SK-N-SH treated with all-trans-retinoic acid at 6 μM for 48 hours (cell line): Measurements from ENCODE around the gene SYNE3.

Experiments used
- ATAC-seq: fragments of 200-7000 bp; cut with Tn5 transposase; 3 replicates; pipeline ENCODE4 v1.9.1; 2020; ENCODE audit warnings: mild to moderate bottlenecking, moderate library complexity
- ARNTL ChIP-seq: fragments of 450-650 bp; formaldehyde crosslinking; IDR thresholded peaks from 2 replicates; pipeline ENCODE4 v1.5.0; 2020; ENCODE audit warnings: low read depth, mild to moderate bottlenecking, moderate library complexity, borderline replicate concordance
- BACH2 ChIP-seq: fragments of 250-450 bp; sonication (Bioruptor Pico); IDR thresholded peaks from 2 replicates; pipeline ENCODE4 v1.9.0; 2021; ENCODE audit warnings: mild to moderate bottlenecking, borderline replicate concordance
- CSDC2 ChIP-seq: fragments of 250-450 bp; sonication (Bioruptor Pico); IDR thresholded peaks from 2 replicates; pipeline ENCODE4 v1.5.0; 2020; ENCODE audit warnings: mild to moderate bottlenecking, moderate library complexity
- CSRNP3 ChIP-seq: fragments of 250-450 bp; sonication (Bioruptor Pico); IDR thresholded peaks from 2 replicates; pipeline ENCODE4 v1.5.1; 2021; ENCODE audit warnings: mild to moderate bottlenecking, moderate library complexity
- ESRRG ChIP-seq: fragments of 250-450 bp; sonication (Bioruptor Pico); IDR thresholded peaks from 2 replicates; pipeline ENCODE4 v1.6.1; 2021; ENCODE audit warnings: mild to moderate bottlenecking
- GLIS3 ChIP-seq: fragments of 250-450 bp; sonication (Bioruptor Pico); IDR thresholded peaks from 2 replicates; pipeline ENCODE4 v1.5.0; 2020; ENCODE audit warnings: mild to moderate bottlenecking, moderate library complexity
- ISL1 ChIP-seq: fragments of 250-450 bp; sonication (Bioruptor Pico); IDR thresholded peaks from 2 replicates; pipeline ENCODE4 v2.1.2; 2022; ENCODE audit warnings: mild to moderate bottlenecking, moderate library complexity
- OSR1 ChIP-seq: fragments of 250-450 bp; sonication (Bioruptor Pico); IDR thresholded peaks from 2 replicates; pipeline ENCODE4 v1.8.0; 2022; ENCODE audit warnings: moderate library complexity, mild to moderate bottlenecking, inconsistent platforms
- PATZ1 ChIP-seq: fragments of 250-450 bp; sonication (Bioruptor Pico); IDR thresholded peaks from 2 replicates; pipeline ENCODE4 v1.8.0; 2020; ENCODE audit warnings: mild to moderate bottlenecking, moderate library complexity, borderline replicate concordance
- POU6F1 ChIP-seq: fragments of 250-450 bp; sonication (Bioruptor Pico); IDR thresholded peaks from 2 replicates; pipeline ENCODE4 v1.8.0; 2021; ENCODE audit warnings: low read depth, mild to moderate bottlenecking, moderate library complexity, borderline replicate concordance
- PPARA ChIP-seq: fragments of 250-450 bp; sonication (Bioruptor Pico); IDR thresholded peaks from 2 replicates; pipeline ENCODE4 v1.5.0; 2020; ENCODE audit warnings: mild to moderate bottlenecking, borderline replicate concordance
- TCF4 ChIP-seq: fragments of 250-450 bp; sonication (Bioruptor Pico); IDR thresholded peaks from 2 replicates; pipeline ENCODE4 v1.8.0; 2021; ENCODE audit warnings: mild to moderate bottlenecking, moderate library complexity, borderline replicate concordance
- TSHZ2 ChIP-seq: fragments of 250-450 bp; sonication (Bioruptor Pico); IDR thresholded peaks from 2 replicates; pipeline ENCODE4 v1.5.0; 2020; ENCODE audit warnings: mild to moderate bottlenecking, moderate library complexity
- ZC3H10 ChIP-seq: fragments of 250-450 bp; sonication (Bioruptor Pico); IDR thresholded peaks from 2 replicates; pipeline ENCODE4 v1.5.1; 2021; ENCODE audit warnings: mild to moderate bottlenecking, moderate library complexity
- ZFP3 ChIP-seq: fragments of 250-450 bp; sonication (Bioruptor Pico); IDR thresholded peaks from 2 replicates; pipeline ENCODE4 v1.5.0; 2020; ENCODE audit warnings: mild to moderate bottlenecking, moderate library complexity
- ZFP30 ChIP-seq: fragments of 450-650 bp; formaldehyde crosslinking; IDR thresholded peaks from 2 replicates; pipeline ENCODE4 v1.5.0; 2022; ENCODE audit warnings: mild to moderate bottlenecking, moderate library complexity
- ZNF565 ChIP-seq: fragments of 450-650 bp; formaldehyde crosslinking; conservative IDR thresholded peaks from 2 replicates; pipeline ENCODE4 v1.5.0; 2020; ENCODE audit warnings: low read depth, mild to moderate bottlenecking, moderate library complexity
- ZNF70 ChIP-seq: fragments of 450-650 bp; formaldehyde crosslinking; IDR thresholded peaks from 2 replicates; pipeline ENCODE4 v1.5.0; 2020; ENCODE audit warnings: mild to moderate bottlenecking, moderate library complexity
- ZNF8 ChIP-seq: fragments of 450-650 bp; formaldehyde crosslinking; IDR thresholded peaks from 2 replicates; pipeline ENCODE4 v1.5.0; 2020; ENCODE audit warnings: mild to moderate bottlenecking, moderate library complexity

SYNE3 gene

GRCh38 chr14:95480109-95480886 lies 36.2 kb downstream of the SYNE3 start:
- ATAC-seq = no peak
- TF ChIP-seq TCF4 (CRISPR knock-in tag) (no peak), ZNF70 (no peak), ESRRG (CRISPR knock-in tag) (no peak), PATZ1 (CRISPR knock-in tag) (no peak), ZFP30 (CRISPR knock-in tag) (no peak), CSDC2 (CRISPR knock-in tag) (no peak)

- ATAC-seq = no peak
- no peak for TF ChIP-seq OSR1 (CRISPR knock-in tag)
- TF ChIP-seq ZNF8 = no peak
- TF ChIP-seq ZFP3 = no peak
- TF ChIP-seq ESRRG (CRISPR knock-in tag) = no peak
- TF ChIP-seq PATZ1 (CRISPR knock-in tag) = no peak
- TF ChIP-seq POU6F1 (CRISPR knock-in tag) = no peak
- no peak for TF ChIP-seq CSRNP3
- TF ChIP-seq TSHZ2 (CRISPR knock-in tag) = no peak
- no peak for TF ChIP-seq ZNF70
- no peak for TF ChIP-seq ZC3H10 (CRISPR knock-in tag)
- no peak for TF ChIP-seq ISL1
- TF ChIP-seq ZNF565 (CRISPR knock-in tag) = no peak
- TF ChIP-seq ARNTL (CRISPR knock-in tag) = no peak
- TF ChIP-seq ZFP30 (CRISPR knock-in tag) = no peak
- TF ChIP-seq BACH2 (CRISPR knock-in tag) = no peak
- TF ChIP-seq GLIS3 (CRISPR knock-in tag) = no peak
- no peak for TF ChIP-seq PPARA
These were observed 37.0 kb downstream of the SYNE3 start for GRCh38 chr14:95479494-95479893.

GRCh38 chr14:95478818-95479217 lies 37.6 kb downstream of the SYNE3 start:
- ATAC-seq = no peak
- TF ChIP-seq PATZ1 (CRISPR knock-in tag) = no peak
- TF ChIP-seq TSHZ2 (CRISPR knock-in tag) = no peak
- no peak for TF ChIP-seq CSRNP3
- TF ChIP-seq POU6F1 (CRISPR knock-in tag) = no peak
